ENCODE data around the gene CNTN1.
A peak's percentile ranks its signal among the peaks of the same experiment; 100 is the strongest.

CNTN1 gene

DNA sequence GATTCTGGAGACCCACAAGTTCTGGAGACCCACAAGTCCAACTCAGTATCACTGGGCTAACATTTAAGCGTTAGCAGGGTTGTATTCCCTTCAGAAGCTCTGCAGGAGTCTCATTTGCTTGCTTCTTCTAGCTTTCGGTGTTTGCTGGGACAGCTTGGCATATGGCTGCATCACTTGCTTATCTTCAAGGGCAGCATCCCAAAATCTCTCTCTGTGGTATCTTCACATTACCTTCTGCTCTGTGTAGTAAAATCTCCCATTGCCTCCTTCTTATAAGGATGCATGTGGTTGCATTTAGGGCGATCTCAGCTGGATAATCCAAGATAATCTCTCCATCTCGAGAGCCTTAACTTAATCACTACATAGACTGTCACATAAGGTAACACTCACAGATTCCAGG is 7.3 kb upstream of the CNTN1 start:
- H3K9ac ChIP-seq (ENCODE audit: insufficient read length) = no peak overlapping the region
- no peak overlapping the region for H3K4me3 ChIP-seq
- no peaks in the 10 kb centered on the region for H3K36me3 ChIP-seq (ENCODE audit: insufficient read depth, low read length)
- no peak for TF ChIP-seq POLR2AphosphoS5 (IDR thresholded peaks at IDR 0.05; ENCODE audit: borderline replicate concordance, low read depth, low read length)
- TF ChIP-seq FOXP2 (optimal IDR thresholded peaks at IDR 0.05; ENCODE audit: control extremely low read depth, extremely low read length, insufficient read depth) = no peak
- no peak for TF ChIP-seq EZH2 (IDR thresholded peaks at IDR 0.05)
- H3K27ac ChIP-seq = no peak overlapping the region
- DNase-seq (ENCODE audit: low read depth, low spot score) = no peak
- no peaks in the 10 kb centered on the region for H3K9me3 ChIP-seq (ENCODE audit: low read depth, low read length)

DNA sequence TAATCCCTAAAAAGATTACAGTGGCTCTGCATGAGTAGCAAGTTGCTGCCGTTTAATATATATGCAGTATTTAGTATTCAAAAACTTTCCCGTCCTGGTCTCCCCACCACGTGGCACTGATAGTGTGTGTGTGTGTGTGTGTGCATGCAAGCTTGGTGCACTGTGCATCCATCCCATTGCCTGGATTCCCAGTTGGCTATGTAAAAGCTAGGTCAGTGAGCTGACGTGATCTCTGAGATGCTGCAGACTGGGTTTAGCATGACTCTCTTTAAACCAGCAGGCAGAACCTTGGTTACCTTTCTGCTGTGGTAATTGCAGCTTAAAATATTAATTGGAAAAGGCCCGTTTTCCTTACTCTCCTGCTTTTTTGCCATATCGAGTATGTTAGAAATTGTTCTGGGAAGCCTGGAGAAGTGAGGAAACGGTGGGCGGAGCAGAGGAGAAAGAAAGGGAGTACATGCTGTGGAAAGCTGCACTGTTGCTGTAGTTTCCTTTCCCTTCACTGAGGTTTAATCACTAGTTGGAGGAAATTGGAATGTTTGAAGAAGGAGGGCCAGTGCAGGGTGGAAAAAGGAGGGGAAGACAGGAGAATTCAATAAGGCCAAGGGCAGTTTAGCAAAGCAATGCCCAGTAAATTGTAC is 4.0 kb upstream of the CNTN1 start:
- Histone ChIP-seq H3K9me3 (ENCODE audit: low read depth, low read length) (no peaks in the 10 kb centered on the region), H3K27ac (no peak overlapping the region), H3K4me3 (no peak overlapping the region), H3K9ac (ENCODE audit: insufficient read length) (no peak overlapping the region), H3K36me3 (ENCODE audit: insufficient read depth, low read length) (no peaks in the 10 kb centered on the region)
- TF ChIP-seq POLR2AphosphoS5 (IDR thresholded peaks at IDR 0.05; ENCODE audit: borderline replicate concordance, low read depth, low read length) (no peak), EZH2 (IDR thresholded peaks at IDR 0.05) (no peak), FOXP2 (optimal IDR thresholded peaks at IDR 0.05; ENCODE audit: control extremely low read depth, extremely low read length, insufficient read depth) (no peak)
- DNase-seq (ENCODE audit: low read depth, low spot score) = no peak

DNA sequence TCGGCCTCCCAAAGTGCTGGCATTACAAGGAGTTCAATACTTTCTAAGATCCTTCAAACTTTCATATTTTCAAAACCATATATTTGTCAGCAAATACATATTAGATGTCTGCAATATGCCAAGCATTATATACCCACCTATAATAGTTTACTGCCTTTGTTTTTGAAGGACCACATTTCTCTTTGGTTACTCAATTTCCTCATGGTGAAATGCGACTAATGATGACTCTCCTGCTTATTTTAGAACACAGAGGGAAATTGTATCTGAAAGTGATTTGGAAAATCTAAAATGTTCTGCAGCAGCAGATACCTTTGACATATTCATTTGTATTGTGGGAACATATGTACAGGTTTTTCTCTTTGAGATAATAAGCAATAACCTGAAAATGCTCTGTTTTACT is 2.7 kb upstream of the CNTN1 start:
- H3K4me3 ChIP-seq = no peak overlapping the region
- TF ChIP-seq POLR2AphosphoS5 (IDR thresholded peaks at IDR 0.05; ENCODE audit: borderline replicate concordance, low read depth, low read length) = no peak
- TF ChIP-seq FOXP2 (optimal IDR thresholded peaks at IDR 0.05; ENCODE audit: control extremely low read depth, extremely low read length, insufficient read depth) = no peak
- no peak for TF ChIP-seq EZH2 (IDR thresholded peaks at IDR 0.05)
- DNase-seq (ENCODE audit: low read depth, low spot score) = no peak
- no peaks in the 10 kb centered on the region for H3K36me3 ChIP-seq (ENCODE audit: insufficient read depth, low read length)
- no peak overlapping the region for H3K9ac ChIP-seq (ENCODE audit: insufficient read length)
- no peaks in the 10 kb centered on the region for H3K9me3 ChIP-seq (ENCODE audit: low read depth, low read length)
- no peak overlapping the region for H3K27ac ChIP-seq

DNA sequence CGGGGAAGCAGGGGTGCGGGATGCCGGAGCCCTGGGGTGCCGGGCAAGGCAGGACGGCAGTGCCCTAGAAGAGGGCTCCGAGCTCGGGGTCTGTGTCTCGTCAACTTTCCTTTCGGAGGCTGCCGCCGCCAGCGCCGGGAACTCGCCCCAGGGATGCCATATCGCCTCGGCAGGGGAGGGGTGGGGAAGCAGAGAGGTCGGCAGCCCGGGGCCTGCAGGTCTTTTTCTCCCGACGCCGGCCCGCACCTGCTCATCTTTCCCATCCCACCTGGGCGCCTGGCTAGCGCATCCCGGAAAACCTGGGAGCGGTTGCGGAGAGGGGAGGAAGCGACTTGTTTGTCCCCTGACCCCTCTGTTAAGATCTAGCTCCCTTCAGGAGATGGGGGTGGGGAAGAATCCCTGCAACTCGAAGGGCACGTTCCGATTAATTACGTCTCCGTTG is 547 bp downstream of the CNTN1 start:
- no peak for DNase-seq (ENCODE audit: low read depth, low spot score)
- peak overlapping the region; percentile 37 for H3K9ac ChIP-seq (ENCODE audit: insufficient read length)
- no peak overlapping the region for H3K27ac ChIP-seq
- no peaks in the 10 kb centered on the region for H3K9me3 ChIP-seq (ENCODE audit: low read depth, low read length)
- H3K36me3 ChIP-seq (ENCODE audit: insufficient read depth, low read length) = no peaks in the 10 kb centered on the region
- H3K4me3 ChIP-seq = peak overlapping the region; percentile 97
- TF ChIP-seq POLR2AphosphoS5 (IDR thresholded peaks at IDR 0.05; ENCODE audit: borderline replicate concordance, low read depth, low read length) (no peak), EZH2 (IDR thresholded peaks at IDR 0.05) (no peak), FOXP2 (optimal IDR thresholded peaks at IDR 0.05; ENCODE audit: control extremely low read depth, extremely low read length, insufficient read depth) (no peak)

DNA sequence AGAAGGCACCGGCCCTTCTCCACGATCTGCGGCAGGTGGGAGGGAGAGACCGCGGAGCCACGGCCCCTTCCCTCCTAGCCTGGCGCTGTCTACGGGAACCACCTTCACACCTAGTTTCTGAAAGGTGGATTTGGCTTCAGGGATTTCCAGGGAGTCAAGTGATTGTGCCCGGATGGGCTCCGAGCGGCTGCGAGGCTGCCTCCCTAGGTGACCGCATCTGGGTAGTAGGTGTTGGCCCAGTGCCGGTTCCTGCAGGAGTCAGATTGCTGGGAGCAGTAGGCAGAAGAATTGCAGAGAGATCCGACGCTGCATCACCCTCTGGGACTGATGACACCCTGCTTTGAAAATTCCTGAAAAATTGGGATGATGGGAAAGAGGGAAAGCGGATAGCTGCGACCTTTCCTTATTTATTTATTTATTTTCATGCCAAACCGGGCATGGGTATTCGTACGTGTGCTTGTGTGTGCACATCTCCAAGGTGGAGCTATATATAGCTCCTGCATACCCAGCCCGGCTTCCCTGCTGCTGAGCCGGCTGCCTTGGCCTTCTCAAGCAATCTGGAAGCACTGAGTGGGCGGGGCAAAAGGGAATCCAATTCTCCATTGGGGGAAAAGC is 1.1 kb downstream of the CNTN1 start:
- Histone ChIP-seq H3K9me3 (ENCODE audit: low read depth, low read length) (no peaks in the 10 kb centered on the region), H3K36me3 (ENCODE audit: insufficient read depth, low read length) (no peaks in the 10 kb centered on the region), H3K9ac (ENCODE audit: insufficient read length) (no peak overlapping the region), H3K4me3 (peak overlapping the region; percentile 97), H3K27ac (no peak overlapping the region)
- TF ChIP-seq EZH2 (IDR thresholded peaks at IDR 0.05) (no peak), POLR2AphosphoS5 (IDR thresholded peaks at IDR 0.05; ENCODE audit: borderline replicate concordance, low read depth, low read length) (no peak), FOXP2 (optimal IDR thresholded peaks at IDR 0.05; ENCODE audit: control extremely low read depth, extremely low read length, insufficient read depth) (no peak)
- no peak for DNase-seq (ENCODE audit: low read depth, low spot score)

DNA sequence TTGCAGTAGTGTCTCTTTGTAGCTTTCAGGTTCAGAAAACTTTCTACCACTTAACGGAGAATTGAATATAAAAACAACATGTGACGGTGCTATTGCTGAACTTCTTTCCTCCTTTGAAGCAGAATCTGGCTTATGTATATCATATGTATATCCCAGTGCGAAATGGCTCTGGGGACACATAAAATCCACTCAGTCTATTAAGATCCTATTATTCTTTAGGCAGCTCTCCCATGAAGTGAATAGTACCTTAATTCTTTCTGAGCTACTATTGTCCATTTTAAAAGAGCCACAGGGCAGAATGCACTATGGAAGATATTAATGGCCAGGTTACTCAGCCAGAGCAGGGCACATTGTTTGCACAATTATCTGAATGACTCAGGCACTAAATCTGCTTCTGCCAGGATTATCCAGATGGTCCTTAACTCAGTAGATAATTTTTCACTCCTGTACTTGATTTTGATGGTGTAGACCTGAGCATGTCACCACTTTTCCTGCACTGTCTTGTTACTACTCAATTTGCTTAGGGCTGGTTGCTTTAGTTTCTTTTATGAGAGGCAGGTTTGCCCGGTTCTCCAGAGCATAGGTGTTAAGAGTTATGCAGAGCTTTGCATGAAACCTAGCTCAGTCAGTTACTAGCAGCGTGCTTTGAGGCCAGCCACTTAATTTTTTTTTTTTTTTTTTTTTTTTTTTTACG is 5.5 kb downstream of the CNTN1 start:
- H3K4me3 ChIP-seq = no peak overlapping the region
- no peak for DNase-seq (ENCODE audit: low read depth, low spot score)
- no peaks in the 10 kb centered on the region for H3K9me3 ChIP-seq (ENCODE audit: low read depth, low read length)
- H3K36me3 ChIP-seq (ENCODE audit: insufficient read depth, low read length) = no peaks in the 10 kb centered on the region
- H3K9ac ChIP-seq (ENCODE audit: insufficient read length) = no peak overlapping the region
- no peak overlapping the region for H3K27ac ChIP-seq
- no peak for TF ChIP-seq POLR2AphosphoS5 (IDR thresholded peaks at IDR 0.05; ENCODE audit: borderline replicate concordance, low read depth, low read length)
- TF ChIP-seq EZH2 (IDR thresholded peaks at IDR 0.05) = no peak
- no peak for TF ChIP-seq FOXP2 (optimal IDR thresholded peaks at IDR 0.05; ENCODE audit: control extremely low read depth, extremely low read length, insufficient read depth)

DNA sequence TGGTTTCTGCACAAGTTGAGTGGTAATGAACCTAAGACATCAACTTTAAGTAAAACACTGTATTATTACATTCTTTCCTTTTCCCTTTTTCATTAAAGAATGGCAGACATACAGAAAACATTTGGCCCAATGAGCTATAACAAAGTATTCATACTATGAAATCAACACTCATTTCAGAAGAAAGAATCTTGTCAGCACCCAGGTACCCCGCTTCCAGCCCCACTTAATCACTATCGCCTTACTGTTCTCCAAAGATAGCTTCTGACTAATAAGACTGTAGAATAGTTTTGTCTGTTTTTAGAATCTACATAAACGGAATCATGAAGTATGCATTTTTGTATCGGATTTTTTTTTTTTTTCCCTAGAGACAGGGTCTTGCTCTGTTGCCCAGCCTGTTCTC is 9.5 kb downstream of the CNTN1 start:
- Histone ChIP-seq H3K36me3 (ENCODE audit: insufficient read depth, low read length) (no peaks in the 10 kb centered on the region), H3K27ac (no peak overlapping the region), H3K9me3 (ENCODE audit: low read depth, low read length) (no peaks in the 10 kb centered on the region), H3K9ac (ENCODE audit: insufficient read length) (no peak overlapping the region), H3K4me3 (no peak overlapping the region)
- no peak for DNase-seq (ENCODE audit: low read depth, low spot score)
- no peak for TF ChIP-seq EZH2 (IDR thresholded peaks at IDR 0.05)

DNA sequence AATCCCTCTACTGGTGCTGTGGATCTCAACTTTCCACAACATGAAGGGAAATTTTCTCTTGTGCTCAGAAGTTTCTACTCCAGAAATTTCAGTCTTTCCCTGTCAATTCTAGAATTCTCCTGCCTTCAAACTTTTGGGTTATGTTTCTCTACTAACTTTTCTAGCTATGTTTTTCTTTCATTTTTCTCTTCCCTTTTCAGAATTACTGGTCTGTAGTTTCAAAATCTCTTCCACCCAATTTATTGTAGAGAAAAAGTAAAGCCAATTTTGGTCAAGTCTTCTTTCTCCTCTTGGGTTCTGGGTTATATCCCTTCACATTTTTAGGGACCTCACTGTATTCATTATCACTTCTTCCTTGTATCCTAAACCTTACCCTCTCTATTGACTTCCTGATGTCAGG is 18.9 kb downstream of the CNTN1 start:
- Histone ChIP-seq H3K9ac (ENCODE audit: insufficient read length) (no peak overlapping the region), H3K36me3 (ENCODE audit: insufficient read depth, low read length) (no peaks in the 10 kb centered on the region), H3K4me3 (no peak overlapping the region), H3K9me3 (ENCODE audit: low read depth, low read length) (no peaks in the 10 kb centered on the region), H3K27ac (no peak overlapping the region)
- TF ChIP-seq POLR2AphosphoS5 (IDR thresholded peaks at IDR 0.05; ENCODE audit: borderline replicate concordance, low read depth, low read length) (no peak), FOXP2 (optimal IDR thresholded peaks at IDR 0.05; ENCODE audit: control extremely low read depth, extremely low read length, insufficient read depth) (no peak), EZH2 (IDR thresholded peaks at IDR 0.05) (no peak)
- no peak for DNase-seq (ENCODE audit: low read depth, low spot score)

Data from SK-N-MC (cell line).